Stimulated activated CD4-positive, alpha-beta T cell treated with anti-CD3 and anti-CD28 coated beads, Interleukin-12 subunit alpha, Interleukin-12 subunit beta, amount 100 ng/mL, for 48 hours (primary cell): ENCODE data around the gene GASK1A.

Source experiments
- DNase-seq, 3 donors: peaks; one replicate each; pipeline ENCODE4 v3.0.0-alpha.2; 2020; ENCODE audit warnings: low read depth in 2 of 3, low spot score in 1 of 3

The GASK1A gene

GRCh38 chr3:42982645-42983412 lies 3.7 kb downstream of the GASK1A start:
- DNase-seq, result no peak

DNA sequence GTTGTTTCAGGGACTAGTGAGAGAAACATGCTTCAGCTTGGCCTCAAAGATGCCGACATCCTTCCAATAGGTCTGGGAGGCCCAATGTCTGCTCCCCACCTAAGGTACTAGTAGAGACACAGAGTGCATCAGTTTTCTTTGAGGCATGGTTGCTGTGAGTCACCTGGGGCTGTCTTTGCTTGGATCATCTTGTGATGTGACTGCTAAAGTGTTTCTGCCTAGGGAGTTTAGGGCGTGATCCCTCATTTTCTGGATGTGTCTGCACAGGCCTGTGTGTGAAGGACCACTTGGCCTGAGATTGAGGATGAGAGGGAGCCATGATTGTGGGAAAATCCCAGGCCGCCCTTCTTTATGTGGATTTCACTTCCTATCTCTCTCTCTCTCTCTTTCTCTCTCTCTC lies 4.8 kb downstream of the GASK1A start:
- no peak for DNase-seq

- DNase-seq, result no peak
Measured at GRCh38 chr3:42984701-42985100, 5.6 kb downstream of the GASK1A start.

- DNase-seq, result no peak
Measured at GRCh38 chr3:42988097-42988496, 9.0 kb downstream of the GASK1A start.

GRCh38 chr3:42988566-42988965 lies 9.5 kb downstream of the GASK1A start:
- no peak for DNase-seq

DNA sequence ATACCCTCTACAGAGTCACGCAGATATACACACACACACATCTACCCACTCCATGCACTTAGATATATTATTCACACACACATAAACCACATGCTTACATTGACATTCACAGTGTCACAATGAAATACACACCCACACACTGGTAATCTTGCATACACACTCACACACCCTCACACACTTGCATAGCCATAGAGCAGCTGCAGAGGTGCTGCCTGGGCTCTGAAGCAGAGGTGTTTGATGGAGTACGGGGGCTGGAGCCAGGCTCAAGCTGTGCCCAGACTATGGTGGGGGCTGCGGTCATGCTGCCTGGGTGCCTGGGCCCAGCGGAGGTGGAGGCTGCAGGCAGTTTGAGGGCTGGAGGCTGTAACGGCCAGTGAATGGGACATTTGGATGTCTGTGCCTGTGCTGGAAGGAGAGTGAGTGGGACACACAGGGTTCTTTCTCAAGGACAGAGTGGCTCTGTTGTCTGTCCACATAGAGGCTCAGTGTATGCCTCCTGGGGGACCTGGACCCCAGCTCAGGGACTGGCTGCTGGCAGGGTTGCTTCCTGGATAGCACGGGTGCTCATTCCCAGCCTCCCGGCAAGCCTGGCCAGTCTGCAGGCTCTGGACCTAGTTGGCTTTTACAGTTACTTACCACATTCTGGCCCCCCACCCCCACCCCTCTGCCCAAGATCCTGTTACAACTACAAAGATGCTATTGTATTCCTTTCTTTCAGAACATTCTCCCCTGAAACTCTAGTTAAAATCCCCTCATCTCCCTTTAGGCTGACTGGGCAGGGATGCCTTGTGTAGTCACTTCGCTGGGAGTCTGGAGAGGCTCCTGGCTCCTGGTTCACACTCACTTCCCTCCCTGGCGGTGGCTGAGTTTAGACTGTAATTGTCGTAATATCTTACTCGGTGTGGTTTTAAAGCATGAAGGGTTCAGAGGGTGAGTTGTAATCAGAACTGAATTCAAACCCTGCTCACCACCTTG lies 12.5 kb downstream of the GASK1A start:
- DNase-seq, result no peak

- DNase-seq, result no peak
Measured at GRCh38 chr3:42994595-42994994, 15.5 kb downstream of the GASK1A start.

- no peak for DNase-seq
Measured at GRCh38 chr3:42996021-42996420, 16.9 kb downstream of the GASK1A start.

GRCh38 chr3:42996633-42997075 lies 17.5 kb downstream of the GASK1A start:
- no peak for DNase-seq

DNA sequence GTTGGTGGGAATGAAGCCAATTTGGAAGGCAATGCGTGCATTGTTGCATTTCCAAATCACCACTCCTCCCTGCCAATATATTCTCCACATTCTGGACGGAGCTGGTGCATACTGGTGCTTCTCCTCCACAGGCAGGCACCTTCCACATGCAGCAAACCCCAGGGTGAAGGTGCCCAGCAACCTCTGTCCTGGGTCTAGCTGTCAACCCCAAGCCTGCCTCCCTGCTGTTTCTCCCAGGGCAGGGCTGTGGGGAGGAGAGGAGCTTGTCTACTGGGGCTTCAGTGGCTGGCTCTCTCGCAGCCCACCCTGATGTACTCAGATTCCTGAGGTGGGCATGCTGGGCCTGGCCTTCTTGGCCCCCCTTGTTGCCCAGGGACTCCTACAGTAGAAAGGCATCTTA lies 20.1 kb downstream of the GASK1A start:
- DNase-seq, result no peak

DNA sequence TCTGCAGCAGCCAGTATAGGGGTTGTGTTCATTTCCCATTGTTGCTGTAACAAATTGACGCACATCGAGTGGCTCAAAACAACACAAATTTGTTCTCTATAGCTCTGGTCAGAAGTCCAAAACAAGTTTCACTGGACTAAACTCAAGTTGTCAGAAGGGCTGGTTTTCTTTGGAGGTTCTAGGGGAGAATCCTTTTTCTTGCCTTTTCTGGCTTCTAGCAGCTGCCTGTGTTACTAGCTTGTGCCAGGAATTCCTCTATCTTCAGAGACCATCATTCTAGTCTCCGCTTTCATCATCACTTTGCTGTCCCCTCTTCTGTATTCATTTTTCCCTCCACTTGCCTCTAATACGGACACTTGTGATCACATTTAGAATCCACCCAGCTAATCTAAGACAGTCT lies 20.5 kb downstream of the GASK1A start:
- DNase-seq, result no peak

DNA sequence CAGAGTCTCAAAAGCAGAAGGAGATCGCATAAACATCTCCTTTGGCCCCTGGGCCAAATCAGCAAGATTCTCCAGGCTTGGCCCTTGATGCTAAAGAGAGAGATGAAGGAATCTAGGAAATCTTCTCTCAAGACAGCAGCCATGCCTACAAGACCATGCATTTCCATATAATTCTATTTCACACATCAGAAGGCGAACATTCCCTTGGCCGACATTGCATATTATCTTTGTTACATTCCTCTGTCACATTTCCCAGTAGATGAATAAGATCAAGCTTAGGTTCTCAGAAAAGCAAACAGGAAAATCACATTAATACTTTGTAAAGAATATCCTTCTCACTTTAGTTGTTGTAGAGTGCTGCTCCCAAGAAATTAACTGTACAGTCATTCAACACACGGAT lies 21.3 kb downstream of the GASK1A start:
- no peak for DNase-seq

- no peak for DNase-seq
Measured at GRCh38 chr3:43001094-43001553, 22.0 kb downstream of the GASK1A start.

DNA sequence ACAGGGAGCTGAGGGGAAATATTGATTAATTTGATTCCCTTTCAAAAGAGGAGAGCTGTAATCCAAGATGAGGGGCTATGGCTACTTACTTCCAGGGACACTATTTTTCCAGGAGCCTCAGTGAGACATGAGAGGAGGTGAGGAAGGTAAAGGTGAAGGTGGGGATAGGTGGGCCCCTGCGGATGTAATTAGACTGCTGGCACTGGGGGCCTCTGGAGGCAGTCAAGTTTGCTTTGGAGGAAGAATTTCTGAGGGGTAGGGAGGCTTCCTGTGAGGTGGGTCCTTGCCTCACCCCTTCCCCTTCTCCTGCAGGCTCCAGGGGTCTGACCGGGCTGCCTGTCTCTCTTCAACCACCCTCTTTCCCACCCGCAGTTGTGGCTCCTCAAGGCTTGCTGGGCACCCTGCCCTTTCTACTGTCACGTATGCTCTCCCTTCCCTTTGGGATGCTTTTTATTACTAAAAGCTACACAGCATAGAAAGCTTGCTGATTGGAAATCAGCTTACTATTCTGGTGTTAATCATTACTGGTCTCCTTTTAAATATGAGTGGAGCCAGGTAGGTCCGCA lies 22.5 kb downstream of the GASK1A start:
- no peak for DNase-seq

- no peak for DNase-seq
Measured at GRCh38 chr3:43004282-43004681, 25.2 kb downstream of the GASK1A start.

DNA sequence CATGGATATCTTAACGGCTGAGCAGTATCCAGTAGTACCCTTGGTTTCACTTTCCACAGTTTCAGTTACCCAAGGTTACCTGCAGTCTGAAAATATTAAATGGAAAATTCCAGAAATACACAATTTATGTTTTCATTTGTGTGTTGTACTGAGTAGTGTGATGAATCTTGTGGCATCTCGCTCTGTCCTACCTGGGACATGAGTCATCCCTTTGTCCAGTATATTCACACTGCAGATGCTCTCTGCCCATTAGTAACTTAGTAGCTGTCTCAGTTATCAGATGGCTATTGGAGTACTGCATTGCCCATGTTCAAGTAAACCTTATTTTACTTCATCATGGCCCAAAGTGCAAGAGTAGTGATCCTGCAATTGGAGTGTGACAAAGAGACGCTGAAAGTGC lies 26.1 kb downstream of the GASK1A start:
- no peak for DNase-seq

- DNase-seq, result no peak
Measured at GRCh38 chr3:43005981-43006380, 26.9 kb downstream of the GASK1A start.

GRCh38 chr3:43006825-43007224 lies 27.7 kb downstream of the GASK1A start:
- no peak for DNase-seq

DNA sequence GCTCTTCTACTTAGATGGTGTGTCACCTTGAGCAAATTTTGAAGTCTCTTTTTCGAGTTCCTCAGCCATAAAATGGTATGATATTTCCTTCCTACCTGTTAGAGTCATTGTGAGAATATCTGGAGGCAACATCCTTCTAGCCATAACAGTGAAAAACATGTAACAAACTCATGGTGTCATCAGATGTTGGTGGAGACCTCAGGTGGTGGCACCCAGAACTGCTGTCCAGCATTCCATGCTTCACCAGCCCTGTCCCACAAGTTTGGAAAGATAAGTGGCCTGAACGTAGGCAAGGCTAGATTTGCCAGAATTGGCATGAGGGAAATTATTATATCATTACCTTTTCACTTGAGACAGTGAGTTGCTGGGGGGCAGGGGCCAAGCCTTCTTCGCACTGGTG lies 30.4 kb downstream of the GASK1A start:
- no peak for DNase-seq

DNA sequence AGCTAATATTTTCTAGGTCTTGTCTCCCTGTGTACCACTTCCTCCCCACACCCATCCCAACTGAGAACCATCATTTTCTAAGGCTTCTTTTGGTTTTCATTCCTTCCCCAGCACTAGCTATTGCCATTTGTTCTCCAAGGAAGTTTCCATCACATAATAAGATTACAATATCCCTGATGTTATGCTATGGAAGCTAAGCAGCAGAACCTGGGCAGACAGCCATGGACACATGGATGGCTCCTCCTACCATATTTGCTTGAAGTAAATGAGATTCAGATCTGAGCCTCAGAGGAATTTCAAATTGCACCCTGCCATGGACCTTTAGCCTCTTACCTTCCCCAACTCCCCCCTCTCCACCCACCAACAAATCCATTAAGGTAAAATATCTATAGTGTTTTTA lies 31.5 kb downstream of the GASK1A start:
- DNase-seq, result no peak

DNA sequence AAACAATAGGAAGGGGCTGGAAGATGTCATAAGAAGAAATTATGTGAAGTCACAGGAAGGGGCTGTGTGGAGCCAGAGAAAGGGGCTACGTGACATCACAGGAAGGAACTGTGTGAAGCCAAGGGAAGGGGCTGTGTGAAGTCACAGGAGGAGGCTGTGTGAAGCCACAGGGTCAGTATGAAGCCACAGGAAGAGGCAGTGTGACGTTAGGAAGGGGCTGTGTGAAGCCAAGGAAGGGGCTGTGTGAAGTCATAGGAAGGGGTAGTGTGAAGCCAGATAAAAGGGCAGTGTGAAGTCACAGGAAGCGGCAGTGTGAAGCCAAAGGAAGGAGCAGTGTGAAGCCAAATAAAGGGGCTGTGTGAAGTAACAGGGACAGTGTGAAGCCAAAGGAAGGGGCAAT lies 32.5 kb downstream of the GASK1A start:
- no peak for DNase-seq

DNA sequence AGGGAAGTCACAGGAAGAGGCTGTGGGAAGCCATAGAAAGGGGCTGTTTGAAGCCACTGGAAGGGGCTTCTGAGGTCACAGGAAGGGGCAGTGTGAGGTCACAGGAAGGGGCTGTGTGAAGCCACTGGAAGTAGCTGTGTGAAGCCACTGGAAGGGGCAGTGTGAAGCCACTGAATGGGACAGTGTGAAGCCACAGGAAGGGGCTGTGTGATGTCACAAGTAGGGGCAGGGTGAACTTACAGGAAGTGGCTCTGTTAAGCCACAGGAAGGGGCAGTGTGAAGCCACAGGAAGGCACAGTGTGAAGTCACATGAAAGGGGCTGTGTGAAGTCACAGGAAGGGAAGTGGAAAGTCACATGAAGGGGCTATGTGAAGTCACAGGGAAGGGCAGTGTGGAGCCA lies 33.1 kb downstream of the GASK1A start:
- no peak for DNase-seq
